ENCODE measurements around the gene PKP1.
"Not testable (repeated sequence)": the region's sequence is repeated elsewhere in the genome, so short reads cannot be mapped to it uniquely, and the experiment has no call there.

PKP1 gene

GRCh38 chr1:201254625-201255478 is 28.5 kb upstream of the PKP1 start:
- FAIRE-seq, result no peak
- TF ChIP-seq CTCF (IDR thresholded peaks at IDR 0.05; ENCODE audit: insufficient read depth, missing control alignments), result peak; percentile 95

GRCh38 chr1:201255479-201256362 is 27.6 kb upstream of the PKP1 start:
- FAIRE-seq (no peak), DNase-seq (ENCODE audit: insufficient read length, low spot score) (no peak)
- no peak for TF ChIP-seq CTCF (IDR thresholded peaks at IDR 0.05; ENCODE audit: insufficient read depth, missing control alignments)

More at GRCh38 chr1:201254625-201255478, 28.5 kb upstream of the PKP1 start:
- DNase-seq (ENCODE audit: insufficient read length, low spot score), result peak; percentile 100

- not testable (repeated sequence) for DNase-seq (ENCODE audit: insufficient read length, low spot score); FAIRE-seq
Measured at GRCh38 chr1:201258132-201258531, 25.2 kb upstream of the PKP1 start.

- TF ChIP-seq CTCF (IDR thresholded peaks at IDR 0.05; ENCODE audit: insufficient read depth, missing control alignments), result no peak
- FAIRE-seq, result no peak
- DNase-seq (ENCODE audit: insufficient read length, low spot score), result no peak
Measured at GRCh38 chr1:201258763-201259230, 24.5 kb upstream of the PKP1 start.

- no peak for FAIRE-seq
Measured at GRCh38 chr1:201259476-201260235, 23.6 kb upstream of the PKP1 start.

GRCh38 chr1:201260236-201260590 is 23.1 kb upstream of the PKP1 start:
- TF ChIP-seq CTCF (IDR thresholded peaks at IDR 0.05; ENCODE audit: insufficient read depth, missing control alignments), result no peak
- DNase-seq (ENCODE audit: insufficient read length, low spot score) (no peak), FAIRE-seq (no peak)

More at GRCh38 chr1:201259476-201260235, 23.6 kb upstream of the PKP1 start:
- no peak for DNase-seq (ENCODE audit: insufficient read length, low spot score)
- TF ChIP-seq CTCF (IDR thresholded peaks at IDR 0.05; ENCODE audit: insufficient read depth, missing control alignments), result no peak

Data from D721Med (cell line).